HT-29 (cell line): Measurements from ENCODE around the gene TTC3. TPM values are rescaled to one million over a fixed set of nuclear protein-coding genes. Genes with fewer than 3 reads are reported as not detected.
"Not testable (repeated sequence)": the region's sequence is repeated elsewhere in the genome, so short reads cannot be mapped to it uniquely, and the experiment has no call there.

Experiments used
- DNase-seq: peaks from one replicate; pipeline ENCODE4 v3.0.0-alpha.2; 2015; ENCODE audit warnings: low spot score
- total RNA-seq: library from RNA; depleted of rRNA; stranded (reverse); fragments of >200 nt; shearing (Covaris generic); gene quantifications from 2 replicates; pipeline ENCODE4 v1.2.3, GENCODE V29; 2014

Gene TTC3
- total RNA-seq, 1 experiment from 2014 or later = 67.8 TPM

DNA sequence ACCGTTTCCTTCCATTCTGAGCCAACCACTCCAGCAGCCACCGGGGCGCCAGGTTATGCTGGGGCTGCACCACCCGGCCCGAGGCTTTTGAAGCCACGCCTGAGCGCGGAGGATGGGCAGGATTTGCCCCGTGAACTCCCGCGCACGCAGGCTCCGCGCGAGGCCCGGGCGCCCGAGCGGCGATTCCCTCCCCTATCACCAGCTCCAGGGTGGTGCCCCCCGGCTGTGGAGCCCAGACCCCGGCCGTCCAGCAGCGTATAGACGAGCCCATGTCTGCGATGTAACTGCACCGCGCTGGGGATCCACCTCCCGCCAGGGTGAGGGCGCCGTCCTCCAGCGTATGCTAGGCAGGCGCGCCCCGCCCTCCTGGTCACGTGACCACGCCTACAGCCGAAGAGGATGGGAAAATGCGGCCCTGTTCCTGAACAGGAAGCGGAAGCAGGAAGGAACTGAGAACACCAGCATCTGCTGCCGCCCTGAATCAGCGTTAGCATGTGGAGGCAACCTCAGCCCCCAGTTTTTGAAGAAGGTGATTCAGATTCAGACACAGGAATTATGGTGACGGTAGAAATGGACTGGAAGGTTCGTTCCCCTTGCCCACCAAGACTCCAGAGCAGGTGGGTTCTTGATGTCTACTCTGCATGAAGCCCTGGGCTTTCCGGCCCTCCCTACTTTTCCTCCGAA, 148.1 kb downstream of the TTC3 start:
- DNase-seq = peak; percentile 89

DNA sequence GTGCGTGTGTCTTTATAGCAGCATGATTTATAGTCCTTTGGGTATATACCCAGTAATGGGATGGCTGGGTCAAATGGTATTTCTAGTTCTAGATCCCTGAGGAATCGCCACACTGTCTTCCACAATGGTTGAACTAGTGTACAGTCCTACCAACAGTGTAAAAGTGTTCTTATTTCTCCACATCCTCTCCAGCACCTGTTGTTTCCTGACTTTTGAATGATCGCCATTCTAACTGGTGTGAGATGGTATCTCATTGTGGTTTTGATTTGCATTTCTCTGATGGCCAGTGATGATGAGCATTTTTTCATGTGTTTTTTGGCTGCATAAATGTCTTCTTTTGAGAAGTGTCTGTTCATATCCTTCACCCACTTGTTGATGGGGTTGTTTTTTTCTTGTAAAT, 149.2 kb downstream of the TTC3 start:
- not testable (repeated sequence) for DNase-seq

DNA sequence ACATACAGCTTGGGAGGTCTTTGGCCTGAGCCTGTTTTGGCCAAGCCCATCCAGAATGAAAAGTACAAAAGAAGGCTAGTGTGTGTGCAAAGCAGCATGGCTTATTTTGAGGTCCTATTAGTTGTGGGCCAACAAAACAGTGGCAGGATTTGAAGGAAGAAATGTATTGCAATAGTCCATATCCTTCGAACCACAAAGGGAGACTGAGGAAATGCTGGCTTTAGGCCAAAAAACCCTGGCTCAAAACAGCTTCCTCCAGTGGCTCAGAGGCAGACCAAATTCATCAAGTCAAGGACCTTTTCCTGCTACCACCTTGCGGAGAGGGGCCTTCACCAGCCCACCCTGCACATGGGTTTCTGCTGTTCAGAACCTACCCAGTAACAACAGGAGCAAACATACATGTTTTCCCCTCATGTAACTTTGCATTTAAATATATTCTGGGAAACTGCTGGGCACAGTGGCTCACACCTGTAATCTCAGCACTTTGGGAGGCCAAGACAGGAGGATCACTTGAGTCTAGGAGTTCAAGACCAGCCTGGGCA, 150.8 kb downstream of the TTC3 start:
- DNase-seq = no peak

DNA sequence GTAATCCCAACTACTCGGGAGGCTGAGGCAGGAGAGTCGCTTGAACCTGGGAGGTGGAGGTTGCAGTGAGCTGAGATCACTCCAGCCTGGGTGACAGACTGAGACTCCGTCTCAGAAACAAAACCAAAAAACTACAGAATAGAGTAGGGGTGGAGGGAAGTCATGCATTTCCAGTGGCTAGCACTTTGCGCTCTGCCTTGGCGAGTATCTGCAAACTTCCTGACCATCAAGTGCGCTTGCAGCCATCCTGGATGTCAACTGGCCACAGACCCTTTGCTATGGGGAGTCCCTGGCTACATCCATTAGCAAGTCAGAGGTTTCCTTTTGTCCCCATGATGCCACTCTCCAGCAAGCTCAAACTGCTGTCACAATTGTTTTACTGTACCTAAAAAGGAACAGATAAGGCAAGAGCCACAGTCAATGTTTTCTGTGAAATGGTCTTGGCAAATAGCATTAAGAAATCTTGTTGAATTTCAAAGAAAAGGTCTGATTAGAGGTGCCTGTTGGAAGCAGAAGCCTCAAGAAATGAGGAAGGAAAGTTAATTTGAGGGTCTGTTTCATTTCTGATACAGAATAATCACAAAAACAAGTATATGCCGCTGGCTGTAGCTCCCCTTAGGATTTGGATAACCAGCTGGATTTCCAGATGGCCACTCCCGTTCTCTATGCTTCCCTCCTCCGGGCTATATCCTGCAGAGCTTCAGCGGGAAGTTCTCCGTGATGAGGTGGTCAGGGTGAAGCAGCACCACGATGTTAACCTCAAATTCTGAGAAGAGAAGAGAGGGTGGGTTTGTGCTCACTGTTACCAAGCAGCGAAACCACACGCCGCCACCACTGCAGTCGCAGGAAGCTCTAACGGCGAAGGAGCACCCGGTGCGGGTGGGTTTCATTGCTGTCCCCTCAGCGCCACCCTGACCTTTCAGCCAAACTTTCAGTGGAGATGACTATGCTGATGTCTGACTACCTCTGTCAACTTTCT, 152.1 kb downstream of the TTC3 start:
- no peak for DNase-seq

DNA sequence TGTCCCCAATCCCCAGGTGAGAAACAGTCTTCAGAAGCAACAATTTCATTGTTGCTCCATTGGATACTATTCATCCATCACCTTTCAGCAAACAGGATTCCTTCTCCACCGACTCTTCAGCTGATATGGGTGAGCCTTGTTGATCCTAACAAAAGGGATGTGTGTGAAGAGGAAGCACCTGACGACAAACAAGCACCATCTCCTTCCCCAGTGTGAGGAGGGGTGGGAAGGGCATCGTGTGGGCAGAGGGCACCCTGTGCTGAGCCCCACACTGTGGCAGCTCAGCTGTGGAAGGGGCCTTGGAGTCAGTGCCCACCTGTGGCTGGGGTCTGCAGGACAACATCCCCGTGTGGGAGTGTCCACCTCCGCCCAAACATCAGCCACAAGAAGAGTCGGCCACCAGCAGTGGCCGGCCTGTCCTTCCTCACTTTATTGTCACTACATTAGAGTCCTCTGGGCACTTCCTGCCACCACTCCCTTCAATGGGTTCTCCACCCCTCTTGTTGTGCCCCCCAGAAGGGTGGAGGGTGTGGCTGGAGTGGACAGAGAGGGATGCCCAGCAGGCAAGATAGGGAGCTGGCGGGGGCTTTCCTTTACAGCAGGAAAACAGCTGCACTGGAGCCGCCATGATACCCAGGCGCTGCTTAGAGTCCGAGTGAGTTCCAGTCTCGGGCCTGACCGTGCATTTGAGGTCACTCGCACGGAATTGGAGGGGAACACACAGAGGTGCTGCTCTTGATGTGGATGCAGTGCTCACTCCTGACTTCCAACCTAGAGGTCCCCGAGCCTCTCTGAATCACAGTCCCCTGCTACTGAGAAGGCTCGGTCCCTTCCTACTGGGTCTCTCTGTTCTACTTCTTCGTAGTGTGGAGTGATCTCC, 153.2 kb downstream of the TTC3 start:
- no peak for DNase-seq

DNA sequence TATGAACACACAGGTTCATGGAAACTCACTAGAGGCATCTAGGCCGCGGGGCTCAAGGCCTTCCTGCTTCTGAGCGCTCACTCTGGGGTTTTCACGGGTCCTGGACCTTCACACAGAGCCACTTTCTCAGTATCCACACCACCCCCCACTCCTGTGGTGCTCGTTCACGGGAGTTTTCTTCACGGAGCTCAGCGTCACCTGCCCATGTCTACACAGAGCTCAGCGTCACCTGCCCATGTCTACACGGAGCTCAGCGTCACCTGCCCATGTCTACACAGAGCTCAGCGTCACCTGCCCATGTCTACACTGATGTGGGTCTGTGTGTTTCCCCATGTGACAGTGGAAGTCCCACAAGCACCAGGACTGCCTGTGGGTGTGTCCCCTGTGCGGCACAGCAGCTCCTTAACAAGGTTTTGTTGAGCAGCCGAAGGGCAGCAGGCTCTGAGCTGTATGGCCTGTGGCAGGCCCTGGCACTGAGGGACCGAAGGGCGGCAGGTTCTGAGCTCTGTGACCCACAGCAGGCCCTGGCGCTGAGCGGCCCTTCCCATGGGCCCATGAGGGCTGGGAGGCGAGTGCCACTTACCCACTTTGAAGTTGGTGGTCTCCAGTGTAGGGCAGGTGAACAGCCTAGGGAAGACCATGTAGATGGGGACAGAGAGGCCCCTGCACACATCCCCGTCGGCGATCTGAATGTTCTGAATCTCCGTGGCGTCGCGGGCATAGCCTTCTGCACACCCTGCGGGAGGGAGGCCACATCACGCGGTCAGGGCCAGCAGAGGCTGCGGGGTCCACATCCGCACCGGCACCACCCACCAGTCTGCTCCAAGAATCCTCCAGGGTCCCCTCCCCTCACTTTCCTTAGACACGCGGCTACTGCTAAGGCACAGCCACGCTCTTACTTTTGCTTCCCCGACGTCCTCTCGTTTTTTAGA, 154.3 kb downstream of the TTC3 start:
- DNase-seq = no peak

DNA sequence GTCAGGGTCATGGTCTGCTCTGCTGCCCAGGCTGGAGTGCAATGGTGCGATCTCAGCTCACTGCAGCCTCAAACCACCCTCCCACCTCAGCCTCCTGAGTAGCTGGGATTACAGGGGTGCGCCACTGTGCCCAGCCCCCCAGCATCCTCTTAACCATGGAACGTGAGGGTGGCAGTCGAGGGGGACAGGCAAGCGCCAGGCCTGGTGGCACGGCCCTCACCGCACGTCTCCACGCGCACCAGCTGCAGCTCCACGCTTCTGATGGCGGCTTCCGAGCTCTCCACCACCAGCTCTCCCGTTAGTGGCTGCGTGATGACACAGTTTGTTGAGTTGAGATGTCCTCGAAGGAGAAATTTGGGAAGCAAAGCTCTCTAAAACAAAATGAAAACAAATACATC, 154.9 kb downstream of the TTC3 start:
- no peak for DNase-seq

DNA sequence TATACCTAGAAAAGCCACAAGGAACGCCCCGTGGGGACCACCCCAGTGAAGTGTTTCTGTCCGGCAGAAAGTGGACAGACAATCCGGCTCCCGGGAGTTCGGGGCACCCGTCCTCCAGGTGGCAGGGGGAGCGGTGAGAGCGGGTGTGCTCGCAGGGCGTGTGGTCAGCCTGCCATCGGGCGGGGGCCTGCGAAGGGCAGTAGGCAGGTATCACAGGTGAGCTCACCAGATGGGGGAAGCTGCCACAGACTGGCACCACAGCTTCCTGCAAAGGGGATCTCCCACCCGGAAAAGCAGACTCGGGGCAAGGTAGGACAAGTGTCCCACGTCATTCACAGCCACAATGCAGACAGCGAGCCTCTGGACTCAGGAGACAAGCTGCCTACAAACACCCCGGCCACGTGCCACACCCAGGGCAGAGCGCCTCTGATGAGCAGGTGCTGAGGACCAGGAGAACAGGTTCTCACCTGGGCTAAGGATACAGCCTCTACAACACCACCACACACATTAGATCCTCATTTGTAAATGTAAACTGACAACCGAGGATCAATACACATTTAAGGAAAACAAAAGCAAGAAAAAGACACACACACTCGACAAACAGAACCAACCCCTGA, 157.7 kb downstream of the TTC3 start:
- no peak for DNase-seq

DNA sequence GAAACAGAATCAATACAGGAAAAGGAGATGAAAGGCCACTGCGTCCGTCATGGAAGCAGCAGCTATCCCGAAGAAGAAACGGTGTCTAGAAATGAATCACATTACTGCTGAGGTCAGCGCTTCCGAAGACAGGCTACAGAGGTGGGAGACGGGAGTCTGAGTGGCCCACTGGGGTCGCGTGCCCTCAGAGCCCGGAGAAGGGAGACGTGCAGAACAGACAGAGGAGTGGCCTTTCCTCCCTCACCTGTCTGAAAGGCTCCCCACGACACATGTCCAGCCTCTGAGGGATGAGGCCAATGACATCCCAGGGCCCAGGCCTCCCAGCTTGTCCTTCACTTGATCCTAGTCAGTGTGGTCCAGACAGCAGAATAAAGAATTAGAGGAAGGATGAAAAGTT, 158.2 kb downstream of the TTC3 start:
- DNase-seq = no peak

DNA sequence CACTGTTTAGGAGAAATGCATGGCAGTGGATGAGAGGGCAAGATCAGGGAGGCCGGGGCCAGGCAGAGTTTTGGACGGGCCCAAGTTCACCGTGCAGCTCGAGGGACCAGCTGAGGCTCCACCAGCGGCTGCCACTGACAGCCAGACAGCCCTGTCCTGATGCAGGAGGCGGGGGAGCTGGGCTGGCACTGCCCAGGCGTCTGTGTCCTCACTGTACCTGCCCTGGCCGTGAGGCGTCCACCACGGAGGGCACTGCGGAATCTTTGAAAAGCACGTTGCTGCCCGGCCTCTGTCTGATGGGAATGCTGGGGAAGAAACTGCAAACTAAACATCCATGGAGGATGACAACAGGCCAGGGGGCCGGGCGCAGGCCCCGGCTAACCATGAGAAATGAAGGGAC, 158.6 kb downstream of the TTC3 start:
- no peak for DNase-seq

DNA sequence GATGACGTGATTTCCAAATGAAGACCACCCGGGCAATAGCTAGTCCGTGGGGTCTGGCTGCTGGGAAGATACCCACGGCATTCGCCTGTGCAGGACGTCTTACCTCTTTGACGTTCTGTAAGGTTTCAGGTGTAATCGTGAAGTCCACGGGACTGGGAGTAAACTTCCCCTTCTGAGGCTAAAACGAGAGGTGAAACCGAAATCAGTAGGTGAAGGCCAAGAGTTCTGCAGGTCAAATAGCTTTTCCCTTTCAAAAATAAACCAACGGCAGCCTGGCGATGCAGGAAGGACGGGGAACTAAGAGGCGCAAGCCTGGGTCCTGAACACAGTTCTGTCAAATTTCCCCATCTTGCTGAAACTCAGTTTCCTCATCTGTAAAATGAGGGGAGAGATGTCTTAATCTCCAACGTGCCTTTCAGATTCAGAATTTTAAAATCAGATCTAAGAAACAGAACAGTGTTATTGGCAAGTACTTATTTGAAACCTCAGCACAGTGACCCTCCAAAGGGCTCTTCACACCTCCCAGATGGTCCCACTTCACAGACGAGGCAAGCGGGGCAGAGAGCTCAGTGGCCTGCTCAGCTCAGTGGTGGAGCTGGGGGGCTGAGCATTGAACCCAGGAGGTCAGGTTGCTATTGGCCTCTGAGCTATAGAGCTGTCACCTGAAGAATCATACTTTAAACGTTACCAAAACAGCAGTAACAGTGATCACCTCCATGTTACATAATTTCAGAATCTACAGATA, 159.4 kb downstream of the TTC3 start:
- DNase-seq = no peak

DNA sequence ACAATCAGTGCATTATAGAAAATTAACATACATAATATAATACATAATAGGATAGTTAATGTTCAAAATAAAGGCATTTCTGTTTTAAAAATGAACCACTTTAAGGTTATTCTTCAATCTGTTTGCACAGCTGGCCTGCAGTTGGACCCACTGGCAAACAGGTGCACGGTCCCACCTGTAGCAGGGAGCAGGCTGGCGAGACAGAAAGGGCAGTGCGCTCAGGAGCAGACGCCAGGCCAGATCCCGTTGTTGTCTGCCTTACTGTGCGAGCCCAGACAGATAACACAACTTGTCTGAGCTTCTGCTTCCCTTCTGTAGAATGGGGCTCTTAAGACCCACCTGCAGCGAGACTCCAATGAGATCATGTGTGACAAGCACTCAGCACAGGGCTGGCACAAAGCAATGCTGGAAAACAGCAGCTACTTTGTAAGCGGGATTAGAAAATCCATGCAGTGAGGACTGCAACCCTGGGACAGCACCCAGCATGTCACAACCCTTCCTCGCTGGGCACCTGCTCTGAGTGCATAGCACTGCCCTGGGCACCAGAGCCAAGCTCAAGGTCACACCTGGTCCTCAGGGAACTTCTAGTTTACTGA, 160.6 kb downstream of the TTC3 start:
- no peak for DNase-seq

DNA sequence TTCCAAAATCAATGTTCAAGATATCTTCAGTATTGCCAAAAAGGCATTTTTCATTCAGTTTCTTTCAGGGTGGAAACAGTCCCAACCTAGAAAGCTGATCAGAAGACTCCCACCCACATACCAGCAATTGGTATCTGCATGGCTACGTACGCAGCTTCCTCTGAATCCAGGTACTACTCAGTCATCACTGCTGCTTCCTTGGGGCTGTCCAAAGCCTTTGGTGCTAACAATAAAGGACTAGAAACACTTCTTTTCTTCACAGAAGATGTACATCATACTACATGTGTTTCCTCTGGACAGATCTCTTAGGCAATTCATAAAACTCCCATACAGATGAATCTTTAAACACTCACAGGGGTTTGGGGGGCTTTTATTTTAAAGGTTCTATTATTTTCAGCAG, 164.3 kb downstream of the TTC3 start:
- DNase-seq = no peak

DNA sequence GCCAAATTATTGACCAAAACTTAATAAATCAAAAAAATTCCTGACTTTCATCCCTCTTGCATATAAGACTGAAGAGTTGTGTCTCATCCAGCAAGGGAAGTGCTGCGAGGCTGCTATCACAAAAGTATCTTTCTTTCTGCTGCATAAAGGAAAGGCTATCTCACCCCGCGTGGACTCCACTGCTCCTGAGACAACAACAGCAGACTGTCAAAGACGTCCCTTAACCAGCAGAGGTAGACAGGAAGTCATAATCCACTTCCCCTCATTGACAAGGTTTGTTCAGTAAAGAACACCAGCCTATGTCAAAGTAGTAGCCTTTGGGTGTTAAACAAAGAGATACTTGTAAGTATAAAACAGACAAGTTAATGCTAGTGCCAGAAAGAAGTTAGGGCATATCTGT, 164.7 kb downstream of the TTC3 start:
- no peak for DNase-seq

DNA sequence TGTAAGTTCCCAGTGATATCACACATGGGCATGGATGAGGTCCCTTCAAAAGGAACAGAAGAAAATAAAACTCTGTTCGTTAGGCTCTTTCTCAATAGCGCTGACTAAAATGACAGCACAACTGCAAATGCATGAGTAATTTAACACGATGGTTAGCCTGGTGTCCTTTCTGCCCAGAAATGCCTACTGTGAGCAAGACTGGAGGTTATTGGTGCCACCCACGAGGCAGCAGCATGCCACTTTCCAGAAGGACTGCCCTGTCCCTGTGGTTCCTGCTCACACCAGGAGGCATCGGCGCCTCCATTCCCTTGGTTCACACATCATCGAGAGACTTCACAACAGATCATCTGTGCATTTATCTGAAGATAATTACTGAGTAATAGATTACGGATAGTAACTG, 167.9 kb downstream of the TTC3 start:
- DNase-seq = no peak

DNA sequence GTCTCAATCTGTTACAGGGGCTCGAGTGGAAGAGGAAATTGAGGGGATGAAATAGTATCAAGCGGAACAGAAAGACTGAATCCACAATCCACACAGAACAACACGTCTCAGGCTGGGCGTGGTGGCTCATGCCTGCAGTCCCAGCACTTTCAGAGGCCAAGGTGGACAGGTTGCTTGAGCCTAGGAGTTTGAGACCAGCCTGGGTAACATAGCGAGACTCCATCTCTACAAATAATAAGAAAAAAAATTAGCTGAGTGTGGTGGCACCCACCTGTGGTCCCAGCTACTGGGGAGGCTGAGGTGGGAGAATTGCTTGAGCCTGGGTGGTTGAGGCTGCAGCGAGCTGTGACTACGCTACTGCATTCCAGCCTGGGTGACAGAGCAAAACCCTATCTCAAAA, 168.4 kb downstream of the TTC3 start:
- DNase-seq = no peak

DNA sequence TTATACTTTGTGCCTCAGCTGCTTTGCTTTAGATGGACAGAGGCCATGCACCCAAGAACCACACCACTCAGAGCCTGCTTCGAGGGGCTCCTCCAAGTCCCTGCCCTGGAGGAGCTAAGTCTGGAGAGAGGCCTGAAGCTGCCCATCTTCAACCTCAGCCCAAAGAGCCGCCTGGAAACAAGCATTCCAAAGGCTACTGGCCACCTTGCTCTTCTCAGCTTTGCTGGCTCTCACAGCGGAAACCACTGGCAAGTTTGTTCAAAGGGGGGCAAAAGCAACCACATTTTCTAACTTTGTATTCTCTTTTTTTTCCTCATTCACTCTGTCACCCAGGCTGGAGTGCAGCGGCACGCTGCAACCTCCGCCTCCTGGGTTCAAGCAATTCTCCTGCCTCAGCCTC, 170.9 kb downstream of the TTC3 start:
- DNase-seq = no peak

DNA sequence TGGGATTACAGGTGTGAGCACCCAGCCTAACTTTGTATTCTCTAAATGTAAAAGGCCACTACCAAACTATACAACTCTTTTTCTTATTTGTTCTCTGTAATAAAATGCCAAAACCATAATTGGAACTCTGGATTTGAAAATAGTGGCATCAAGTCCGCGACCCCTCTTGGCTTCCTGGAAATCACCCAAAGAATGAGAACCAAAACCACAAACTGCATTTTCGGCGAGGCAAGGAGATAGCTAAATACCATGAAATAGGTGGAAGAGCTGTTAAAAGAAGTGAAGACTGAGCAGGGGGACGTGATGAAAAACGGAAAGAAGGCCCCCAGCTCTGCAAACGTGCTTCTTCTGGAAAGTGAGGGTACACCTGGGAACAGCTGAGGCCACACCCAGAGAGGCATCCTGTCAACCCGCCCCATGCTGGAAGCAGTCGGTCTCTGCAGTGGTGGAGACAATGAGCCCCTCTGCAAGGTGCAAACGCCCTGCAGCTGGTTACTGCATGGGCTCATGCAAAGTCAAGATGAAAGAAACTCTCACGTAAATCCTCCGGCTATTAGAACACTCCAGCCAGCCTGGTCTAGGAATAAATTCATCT, 171.5 kb downstream of the TTC3 start:
- no peak for DNase-seq

DNA sequence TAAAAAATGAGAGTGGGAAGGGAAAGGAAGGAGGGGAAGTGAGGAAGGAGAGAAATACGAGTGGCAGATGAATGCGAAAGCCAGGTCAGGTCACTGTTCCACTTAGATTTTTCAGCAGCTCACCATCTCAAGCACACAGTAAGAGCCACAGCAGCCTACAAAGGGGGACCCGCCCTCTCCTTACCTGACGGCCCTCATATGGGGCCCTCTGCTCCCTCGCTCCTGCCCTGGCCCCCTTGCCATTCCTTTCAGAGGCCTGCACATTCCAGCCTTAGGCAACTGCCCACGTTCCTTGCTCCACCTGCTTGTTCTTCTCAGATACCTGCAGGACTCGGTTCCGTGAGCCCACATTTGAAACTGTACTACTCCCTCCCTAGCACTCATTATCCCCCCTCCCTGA, 172.1 kb downstream of the TTC3 start:
- no peak for DNase-seq
